Spinal cord (tissue), 10 donors: Measurements from ENCODE around the gene LYL1. TPM values are rescaled to one million over a fixed set of nuclear protein-coding genes. Genes with fewer than 3 reads are reported as not detected.
"Not testable (repeated sequence)": the region's sequence is repeated elsewhere in the genome, so short reads cannot be mapped to it uniquely, and the experiment has no call there.

Source experiments
- DNase-seq, 6 donors: peaks; one replicate each; pipeline versions ENCODE4 v3.0.0 to v3.0.0-alpha.2; 2013 to 2015; ENCODE audit warnings: low spot score in 6 of 6, low read depth in 4 of 6
- H3K27ac ChIP-seq: one replicate; pipeline ENCODE4 v1.5.1; 2013; ENCODE audit warnings: low read depth, low read length, control low read depth
- H3K27me3 ChIP-seq: one replicate; pipeline ENCODE4 v1.6.1; 2013; ENCODE audit warnings: low read length; ENCODE audit not compliant: control insufficient read depth, insufficient read depth
- H3K36me3 ChIP-seq: one replicate; pipeline ENCODE4 v1.6.1; 2013; ENCODE audit warnings: low read length; ENCODE audit not compliant: control insufficient read depth, insufficient read depth
- H3K4me1 ChIP-seq: one replicate; pipeline ENCODE4 v1.6.1; 2013; ENCODE audit warnings: low read length; ENCODE audit not compliant: control insufficient read depth, insufficient read depth
- H3K4me3 ChIP-seq: one replicate; pipeline ENCODE4 v1.5.1; 2013; ENCODE audit warnings: low read depth, low read length, control low read depth
- H3K9me3 ChIP-seq: one replicate; pipeline ENCODE4 v1.6.1; 2013; ENCODE audit warnings: low read length; ENCODE audit not compliant: control insufficient read depth, insufficient read depth
- WGBS: methylation state at CpG from one replicate; pipeline ENCODE4 v1.1.5; 2013; ENCODE audit warnings: missing lambda C conversion rate; ENCODE audit not compliant: insufficient coverage; 5-methylcytosine and 5-hydroxymethylcytosine counted together
- long read RNA-seq, 4 donors: transcript quantifications; one replicate each; lab custom pipeline, GENCODE V29; 2026
- polyA plus RNA-seq, 2 donors: library from polyadenylated mRNA; unstranded; fragments of 120-200 nt; gene quantifications; one replicate each; pipeline ENCODE4 v1.2.1, GENCODE V29; 2013; ENCODE audit not compliant: insufficient read length in 2 of 2
- total RNA-seq, 2 donors: library from RNA; depleted of rRNA in 1 of 2; stranded (reverse); fragments of 120-200 nt in 1 of 2; fragments of >200 nt in 1 of 2; gene quantifications; one replicate each; pipeline versions ENCODE4 v1.2.3 to v1.2.4, GENCODE V29; 2013 to 2014
- donor health status: healthy.

Gene LYL1
- total RNA-seq, result 10 to 100 TPM in 1 of 2 donors, 1 to 10 TPM in 1; 8.8 to 11.0 TPM
- 1 to 10 TPM; 7.7 TPM for polyA plus RNA-seq
- long read RNA-seq, donor 1, partial matches to known transcripts, result 0 of 4 reads
- long read RNA-seq, donor 1, other reads (novel, unspliced or antisense), result 0 of 4 reads
- long read RNA-seq, donor 2, partial matches to known transcripts, result 0 of 4 reads
- long read RNA-seq, donor 2, other reads (novel, unspliced or antisense), result 0 of 4 reads
- long read RNA-seq, donor 3, partial matches to known transcripts, result 0 of 3 reads
- long read RNA-seq, donor 3, other reads (novel, unspliced or antisense), result 0 of 3 reads
- long read RNA-seq, donor 4, transcript LYL1-201 (4 exons, 1,490 nt), result major isoform, 6 of 6 reads
- long read RNA-seq, donor 4, partial matches to known transcripts, result 0 of 6 reads
- long read RNA-seq, donor 4, other reads (novel, unspliced or antisense), result 0 of 6 reads

DNA sequence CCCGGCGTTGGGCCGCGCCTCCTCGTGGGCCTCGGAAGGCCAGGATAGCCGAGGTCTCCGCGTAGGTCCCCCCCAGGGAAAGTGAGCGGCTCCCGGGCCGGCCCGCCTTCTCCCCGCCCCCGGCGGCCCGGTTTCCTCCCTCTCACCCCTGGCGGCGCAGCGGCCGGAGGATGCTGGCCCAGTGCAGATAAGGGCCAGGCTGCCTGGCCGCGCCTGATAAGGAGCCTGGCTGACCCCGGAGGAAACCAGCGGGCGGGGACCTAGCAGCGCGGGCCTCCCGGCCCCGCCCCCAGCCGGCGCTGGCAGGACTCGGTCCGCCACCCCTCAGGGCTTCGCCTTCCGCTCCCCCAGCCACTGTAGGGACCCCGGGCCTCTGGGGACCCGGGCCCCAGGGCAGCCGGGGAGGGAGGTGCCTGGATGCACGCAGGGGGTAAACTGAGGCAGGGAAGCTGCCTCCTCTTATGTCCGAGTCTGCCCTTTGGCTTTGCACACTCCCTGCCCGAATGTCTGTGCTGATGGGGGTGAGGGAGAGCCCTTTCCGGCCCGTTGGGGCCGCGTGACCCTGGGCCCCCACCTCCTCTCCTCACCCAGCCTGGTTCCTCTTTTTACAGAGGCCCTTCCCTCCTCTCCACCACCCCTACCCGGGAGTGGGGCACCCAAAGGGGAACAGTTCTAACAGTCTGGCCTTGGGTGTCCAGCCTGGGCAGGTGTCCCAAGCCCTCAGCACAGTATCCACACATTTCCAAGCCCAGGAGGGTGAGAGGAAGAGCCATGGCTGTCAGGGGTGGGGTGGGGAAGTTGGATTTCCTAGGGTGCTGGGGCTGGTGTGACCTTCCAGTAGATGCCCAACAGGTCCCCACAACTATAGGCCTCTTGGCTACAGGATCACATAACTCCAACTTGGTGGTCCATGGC is at the start of gene LYL1:
LYL1 (minus strand) TSS at position 193 of the 915 bp plus-strand sequence. CDS start 1,687 bp downstream, outside the sequence.
- peaks cover 66% of the 10 kb centered on the region for H3K36me3 ChIP-seq
- peaks cover 62% of the 10 kb centered on the region for H3K4me1 ChIP-seq
- no peaks in the 10 kb centered on the region for H3K9me3 ChIP-seq
- DNase-seq, result peak in 1 of 6 donors; percentile 57
- peak within 1 kb of the TSS; percentile 26 for H3K4me3 ChIP-seq
- H3K27ac ChIP-seq, result peak within 1 kb of the TSS; percentile 40
- WGBS, result 14% methylated on average over 42 of the region's 47 CpGs
- H3K27me3 ChIP-seq, result peaks cover 28% of the 10 kb centered on the region

DNA sequence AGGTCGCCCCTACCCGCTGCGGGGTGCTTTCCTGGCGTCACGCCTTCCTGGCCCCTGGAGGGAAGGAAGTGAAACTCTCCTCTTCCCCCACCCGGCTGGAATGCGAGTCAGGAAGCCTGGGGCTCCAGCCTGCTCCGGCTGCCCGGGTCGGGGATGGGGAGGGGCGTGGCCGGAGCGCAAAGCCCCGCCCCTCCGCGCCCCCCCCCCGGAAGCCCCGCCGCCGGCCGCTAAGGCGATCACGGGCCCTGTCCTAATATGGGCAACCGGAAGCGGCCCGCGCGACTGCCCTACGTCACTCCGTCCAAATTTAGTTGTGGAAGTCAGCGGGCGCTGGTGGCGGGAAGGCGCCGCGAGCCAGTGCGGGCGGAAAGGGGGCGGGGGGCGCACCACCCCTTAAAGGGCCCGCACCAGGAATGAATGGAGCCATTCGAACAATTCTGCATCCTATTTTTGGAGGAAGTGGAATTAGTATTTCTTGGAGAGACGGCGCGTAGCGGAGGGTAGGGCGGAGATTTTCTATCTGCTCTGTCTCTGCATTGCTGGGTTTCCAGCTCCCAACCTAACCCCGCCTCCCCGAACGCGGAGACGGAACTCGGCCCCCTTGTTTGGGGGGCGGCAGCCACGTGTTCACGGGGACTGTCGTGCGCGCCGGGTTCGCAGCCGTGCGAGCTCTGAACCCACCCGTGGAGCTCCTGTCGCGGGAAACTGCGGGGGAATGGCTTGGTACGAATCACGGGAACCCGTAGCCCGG is 49.1 kb upstream of the LYL1 start:
- peak overlapping the region; percentile 98 for H3K27ac ChIP-seq
- peaks cover 11% of the 10 kb centered on the region for H3K36me3 ChIP-seq
- peak overlapping the region; percentile 90 for H3K4me3 ChIP-seq
- WGBS, result under 1% methylated on average over 53 of the region's 71 CpGs
- H3K27me3 ChIP-seq, result peaks cover 3% of the 10 kb centered on the region
- peak in 5 of 6 donors; percentile 94 to 99 (median 96) for DNase-seq
- peaks cover 63% of the 10 kb centered on the region for H3K4me1 ChIP-seq
- H3K9me3 ChIP-seq, result no peaks in the 10 kb centered on the region

DNA sequence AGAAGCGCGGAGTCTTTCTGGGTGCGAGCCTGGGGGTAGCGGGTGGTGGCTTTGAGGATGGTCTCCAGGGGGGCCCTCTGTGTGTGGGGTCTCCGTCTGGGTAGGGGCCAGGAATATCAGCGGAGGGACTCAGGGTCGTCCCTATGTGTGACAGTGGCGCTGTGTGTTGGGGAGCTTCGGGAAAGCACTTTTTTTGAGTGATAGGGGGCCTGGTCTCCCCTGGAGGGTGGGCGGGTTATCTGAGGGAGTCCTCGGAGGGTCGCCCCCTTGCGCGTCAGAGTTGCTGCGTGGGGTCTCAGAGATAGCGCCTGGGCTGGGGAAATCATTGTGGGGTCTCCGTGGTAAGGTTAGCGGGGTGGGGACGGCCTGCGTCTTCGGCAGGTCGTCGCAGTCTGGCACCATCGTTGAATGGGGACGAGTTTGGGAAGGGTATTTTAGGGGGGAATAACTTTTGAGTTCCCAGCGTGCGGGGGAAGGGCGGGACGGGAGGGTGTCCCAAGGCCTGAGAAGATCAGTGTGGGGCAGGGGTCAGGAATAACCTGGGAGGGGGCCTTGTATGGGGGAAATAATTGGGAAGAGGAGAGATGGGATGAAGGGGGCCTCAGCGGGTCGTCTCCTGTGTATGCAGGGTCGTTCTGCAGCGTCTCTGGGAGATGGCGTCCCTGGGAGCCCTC is 48.4 kb upstream of the LYL1 start:
- Histone ChIP-seq H3K27ac (peak overlapping the region; percentile 98), H3K27me3 (peaks cover 3% of the 10 kb centered on the region), H3K9me3 (no peaks in the 10 kb centered on the region), H3K4me1 (peaks cover 62% of the 10 kb centered on the region), H3K4me3 (peak overlapping the region; percentile 90), H3K36me3 (peaks cover 17% of the 10 kb centered on the region)
- 0% methylated on average over 33 of the region's 34 CpGs for WGBS
- peak in 2 of 6 donors; percentile 33 to 59 for DNase-seq

DNA sequence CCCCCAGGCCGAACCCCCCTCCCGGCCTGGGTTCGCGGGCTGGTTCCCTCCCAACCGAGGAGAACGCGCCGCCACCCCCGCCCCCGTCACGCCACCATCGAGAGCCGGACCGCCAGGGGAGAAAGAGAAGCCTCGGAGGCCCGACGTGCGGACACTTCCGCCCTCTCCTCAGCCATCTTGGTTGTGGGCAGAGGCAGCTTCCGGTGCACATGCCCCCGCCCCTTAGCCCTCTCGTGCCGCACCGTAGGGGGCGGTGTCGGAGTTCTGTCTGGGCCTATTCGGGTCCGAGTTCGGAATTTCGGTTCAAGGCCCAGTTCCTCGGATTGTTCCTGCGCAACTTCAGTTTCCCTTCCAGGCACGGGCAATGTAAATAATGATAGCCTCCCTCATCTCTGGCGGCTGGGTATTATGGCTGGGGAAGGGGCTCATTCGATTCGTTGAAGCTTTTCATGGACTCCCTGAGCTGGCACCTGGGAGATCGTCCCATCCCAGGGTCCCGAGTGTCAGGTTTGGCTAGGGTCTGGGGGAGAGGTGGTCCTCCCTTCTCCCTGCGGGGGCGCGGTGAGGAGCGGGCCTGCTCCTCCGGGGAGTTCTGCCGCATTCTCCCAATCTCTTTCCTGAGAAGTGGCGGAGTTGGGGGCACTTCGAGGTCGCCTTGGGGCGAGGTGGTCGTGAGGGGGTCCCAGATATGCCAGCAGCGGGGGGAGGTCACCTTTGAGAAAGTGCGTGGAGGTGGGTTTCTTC is 47.7 kb upstream of the LYL1 start, which contains the start of the genes IER2 and STX10:
IER2 (plus strand) TSS at position 225 of the 744 bp plus-strand sequence. CDS start 2,776 bp downstream, outside the sequence.
STX10 (minus strand) TSS at position 189 of the 744 bp plus-strand sequence. CDS start 202 bp downstream, outside the sequence.
- under 1% methylated on average over 40 of the region's 51 CpGs for WGBS
- Histone ChIP-seq H3K27me3 (peaks cover 3% of the 10 kb centered on the region), H3K4me3 (peak within 1 kb of the TSS; percentile 90), H3K27ac (peak within 1 kb of the TSS; percentile 98), H3K9me3 (no peaks in the 10 kb centered on the region), H3K4me1 (peaks cover 54% of the 10 kb centered on the region), H3K36me3 (peaks cover 23% of the 10 kb centered on the region)
- DNase-seq, result peak in 4 of 6 donors; percentile 85 to 98 (median 94)

DNA sequence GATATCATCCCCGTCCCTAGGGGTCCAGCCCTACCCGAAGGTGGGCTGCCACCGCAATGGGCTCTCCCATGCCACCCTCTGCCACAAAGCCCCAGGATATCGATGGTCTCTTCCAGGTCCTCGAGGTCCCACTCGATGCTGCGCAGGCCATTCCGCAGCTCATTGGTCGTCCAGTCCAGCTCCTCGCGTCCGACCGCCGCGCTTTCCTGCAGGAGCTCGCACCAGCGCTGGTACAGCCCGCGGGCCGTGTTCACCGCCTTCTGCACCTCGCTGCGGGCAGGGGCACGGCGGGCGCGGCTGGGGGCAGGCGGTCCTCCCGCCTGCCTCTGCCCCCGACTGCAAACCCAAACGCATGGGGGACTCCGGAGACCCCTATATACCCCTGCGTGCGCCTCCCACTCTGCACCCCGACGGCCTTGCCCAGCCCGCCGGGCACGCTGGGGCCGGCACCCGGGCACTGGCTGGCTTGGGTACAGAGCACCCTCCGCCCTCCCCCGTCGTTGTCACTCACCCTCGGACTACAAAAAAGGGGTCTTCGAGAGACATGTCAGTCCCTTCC is 47.0 kb upstream of the LYL1 start:
- Histone ChIP-seq H3K27ac (peak overlapping the region; percentile 98), H3K27me3 (peaks cover 3% of the 10 kb centered on the region), H3K9me3 (no peaks in the 10 kb centered on the region), H3K36me3 (peaks cover 29% of the 10 kb centered on the region), H3K4me1 (peaks cover 48% of the 10 kb centered on the region), H3K4me3 (peak overlapping the region; percentile 90)
- WGBS, result under 1% methylated on average over 41 of the region's 46 CpGs
- peak in 2 of 6 donors; percentile 73 to 75 for DNase-seq

DNA sequence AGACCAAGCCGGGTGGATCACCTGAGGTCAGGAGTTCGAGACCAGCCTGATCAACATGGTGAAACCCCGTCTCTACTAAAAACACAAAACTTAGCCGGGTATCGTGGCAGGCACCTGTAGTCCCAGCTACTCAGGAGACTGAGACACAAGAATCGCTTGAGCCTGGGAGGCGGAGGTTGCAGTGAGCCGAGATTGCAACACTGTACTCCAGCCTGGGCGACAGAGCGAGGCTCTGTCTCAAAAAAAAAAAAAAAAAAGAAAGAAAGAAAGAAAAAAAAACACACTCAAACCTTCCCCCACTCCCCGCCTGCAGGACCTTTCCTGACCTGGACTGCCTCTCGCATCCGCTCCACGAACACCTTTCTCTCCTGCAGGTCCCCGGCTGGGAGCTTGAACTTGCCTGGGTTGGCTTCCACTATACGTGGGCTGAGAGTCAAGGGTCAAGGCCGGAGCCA is 46.5 kb upstream of the LYL1 start:
- H3K27me3 ChIP-seq, H3K9me3 ChIP-seq, DNase-seq: not testable (repeated sequence)
- Histone ChIP-seq H3K36me3 (peaks cover 33% of the 10 kb centered on the region), H3K4me3 (peak overlapping the region; percentile 90), H3K4me1 (peaks cover 43% of the 10 kb centered on the region), H3K27ac (peak overlapping the region; percentile 98)
- 43% methylated on average over 12 of the region's 17 CpGs for WGBS

DNA sequence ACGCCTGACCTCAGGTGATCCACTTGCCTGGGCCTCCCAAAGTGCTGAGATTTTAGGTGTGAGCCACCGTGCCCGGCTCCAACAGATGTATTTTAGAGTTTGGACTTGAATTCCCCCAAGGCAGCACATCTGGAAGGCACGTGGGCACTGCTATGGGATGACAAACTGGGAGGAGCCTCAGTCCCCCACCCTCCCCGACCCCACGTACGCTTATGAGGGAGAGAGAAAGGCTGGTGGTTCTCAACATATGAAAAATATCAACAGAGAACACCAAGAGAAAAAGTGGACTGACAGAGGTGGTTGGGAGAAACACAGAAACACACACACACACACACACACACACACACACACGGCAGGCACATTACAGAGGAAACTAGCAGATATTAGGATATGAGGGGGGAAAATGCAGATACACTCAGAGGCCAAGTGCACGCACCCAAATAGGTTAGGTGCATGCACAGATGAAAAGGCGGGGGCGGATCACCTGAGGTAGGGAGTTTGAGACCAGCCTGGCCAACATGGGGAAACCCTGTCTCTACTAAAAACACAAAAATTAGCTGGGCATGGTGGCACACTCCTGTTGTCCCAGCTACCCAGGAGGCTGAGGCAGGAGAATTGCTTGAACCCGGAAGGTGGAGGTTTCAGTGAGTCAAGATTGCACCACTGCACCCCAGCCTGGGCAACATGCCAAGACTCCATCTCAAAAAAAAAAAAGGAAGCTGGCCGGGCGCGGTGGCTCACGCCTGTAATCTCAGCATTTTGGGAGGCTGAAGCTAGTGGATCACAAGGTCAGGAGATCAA is 44.3 kb upstream of the LYL1 start:
- no peak overlapping the region for H3K27ac ChIP-seq
- WGBS, result 72% methylated on average over 3 of the region's 16 CpGs
- no peaks in the 10 kb centered on the region for H3K9me3 ChIP-seq
- H3K4me1 ChIP-seq, result peaks cover 26% of the 10 kb centered on the region
- H3K36me3 ChIP-seq, result peaks cover 36% of the 10 kb centered on the region
- no peak for DNase-seq
- no peaks in the 10 kb centered on the region for H3K27me3 ChIP-seq
- no peak overlapping the region for H3K4me3 ChIP-seq
